ENCODE results near the gene SORCS2. TPM values are rescaled to one million over a fixed set of nuclear protein-coding genes. Genes with fewer than 3 reads are reported as not detected.

The SORCS2 gene
- total RNA-seq, 1 donor from 2014 or later: 7.2 TPM

DNA sequence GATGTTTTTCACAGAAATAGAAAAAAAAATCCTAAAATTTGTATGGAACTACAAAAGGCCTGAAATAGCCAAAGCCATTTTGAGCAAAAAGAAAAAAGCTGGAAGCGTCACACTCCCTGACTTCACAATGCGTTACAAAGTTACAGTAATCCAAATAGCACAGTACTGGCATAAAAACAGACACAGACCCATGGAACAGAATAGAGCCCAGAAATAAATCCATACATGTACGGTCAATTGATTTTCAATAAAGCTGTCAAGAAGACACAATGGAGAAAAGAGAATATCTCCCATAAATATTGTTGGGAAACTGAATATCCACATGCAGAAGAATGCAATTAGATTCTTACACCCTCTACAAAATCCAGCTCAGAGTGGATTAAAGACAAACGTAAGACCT lies 539.1 kb downstream of the SORCS2 start:
- Histone ChIP-seq H3K27ac (no peak overlapping the region), H3K27me3 (no peaks in the 10 kb centered on the region), H3K4me3 (no peak overlapping the region), H3K9me3 (no peaks in the 10 kb centered on the region), H3K36me3 (no peaks in the 10 kb centered on the region), H3K4me1 (no peaks in the 10 kb centered on the region)
- intact Hi-C loops (cut with DNase I): no loop called here
- TF ChIP-seq, protein P1, sequence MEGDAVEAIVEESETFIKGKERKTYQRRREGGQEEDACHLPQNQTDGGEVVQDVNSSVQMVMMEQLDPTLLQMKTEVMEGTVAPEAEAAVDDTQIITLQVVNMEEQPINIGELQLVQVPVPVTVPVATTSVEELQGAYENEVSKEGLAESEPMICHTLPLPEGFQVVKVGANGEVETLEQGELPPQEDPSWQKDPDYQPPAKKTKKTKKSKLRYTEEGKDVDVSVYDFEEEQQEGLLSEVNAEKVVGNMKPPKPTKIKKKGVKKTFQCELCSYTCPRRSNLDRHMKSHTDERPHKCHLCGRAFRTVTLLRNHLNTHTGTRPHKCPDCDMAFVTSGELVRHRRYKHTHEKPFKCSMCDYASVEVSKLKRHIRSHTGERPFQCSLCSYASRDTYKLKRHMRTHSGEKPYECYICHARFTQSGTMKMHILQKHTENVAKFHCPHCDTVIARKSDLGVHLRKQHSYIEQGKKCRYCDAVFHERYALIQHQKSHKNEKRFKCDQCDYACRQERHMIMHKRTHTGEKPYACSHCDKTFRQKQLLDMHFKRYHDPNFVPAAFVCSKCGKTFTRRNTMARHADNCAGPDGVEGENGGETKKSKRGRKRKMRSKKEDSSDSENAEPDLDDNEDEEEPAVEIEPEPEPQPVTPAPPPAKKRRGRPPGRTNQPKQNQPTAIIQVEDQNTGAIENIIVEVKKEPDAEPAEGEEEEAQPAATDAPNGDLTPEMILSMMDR (IDR thresholded peaks at IDR 0.05): no peak
- ATAC-seq (no peak), DNase-seq (no peak)

DNA sequence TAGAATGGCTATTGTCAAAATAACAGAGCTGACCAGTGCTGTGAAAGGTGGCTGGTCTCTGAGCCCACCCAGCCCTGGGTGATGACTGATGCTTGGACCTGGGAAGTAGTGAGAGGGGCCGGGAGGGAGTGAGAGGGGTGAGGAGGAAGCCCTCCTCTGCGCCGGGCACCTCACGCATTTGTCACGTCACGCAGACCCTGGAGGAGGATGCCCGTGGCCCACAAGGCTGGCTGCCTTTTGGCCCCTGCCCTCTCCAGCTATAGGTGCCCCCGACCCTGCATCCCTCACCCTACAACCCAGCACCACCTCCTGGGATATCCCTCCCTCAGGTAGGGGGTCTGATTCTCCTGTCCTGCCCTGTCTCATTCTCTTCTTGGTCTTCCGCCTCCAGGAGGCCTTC lies 539.9 kb downstream of the SORCS2 start:
- ATAC-seq (no peak), DNase-seq (no peak)
- no peaks in the 10 kb centered on the region for H3K27me3 ChIP-seq
- H3K4me1 ChIP-seq: no peaks in the 10 kb centered on the region
- intact Hi-C loops (cut with DNase I): no loop called here
- H3K27ac ChIP-seq: no peak overlapping the region
- H3K36me3 ChIP-seq: no peaks in the 10 kb centered on the region
- TF ChIP-seq, protein P1 (IDR thresholded peaks at IDR 0.05): no peak
- no peak overlapping the region for H3K4me3 ChIP-seq
- H3K9me3 ChIP-seq: no peaks in the 10 kb centered on the region

- Histone ChIP-seq H3K9me3 (no peaks in the 10 kb centered on the region), H3K36me3 (no peaks in the 10 kb centered on the region), H3K27ac (no peak overlapping the region), H3K27me3 (no peaks in the 10 kb centered on the region), H3K4me1 (no peaks in the 10 kb centered on the region), H3K4me3 (no peak overlapping the region)
- intact Hi-C loops (cut with DNase I): no loop called here
- DNase-seq (no peak), ATAC-seq (no peak)
- TF ChIP-seq, protein P1 (IDR thresholded peaks at IDR 0.05): no peak
Observed at GRCh38 chr4:7733201-7733600, 540.9 kb downstream of the SORCS2 start.

DNA sequence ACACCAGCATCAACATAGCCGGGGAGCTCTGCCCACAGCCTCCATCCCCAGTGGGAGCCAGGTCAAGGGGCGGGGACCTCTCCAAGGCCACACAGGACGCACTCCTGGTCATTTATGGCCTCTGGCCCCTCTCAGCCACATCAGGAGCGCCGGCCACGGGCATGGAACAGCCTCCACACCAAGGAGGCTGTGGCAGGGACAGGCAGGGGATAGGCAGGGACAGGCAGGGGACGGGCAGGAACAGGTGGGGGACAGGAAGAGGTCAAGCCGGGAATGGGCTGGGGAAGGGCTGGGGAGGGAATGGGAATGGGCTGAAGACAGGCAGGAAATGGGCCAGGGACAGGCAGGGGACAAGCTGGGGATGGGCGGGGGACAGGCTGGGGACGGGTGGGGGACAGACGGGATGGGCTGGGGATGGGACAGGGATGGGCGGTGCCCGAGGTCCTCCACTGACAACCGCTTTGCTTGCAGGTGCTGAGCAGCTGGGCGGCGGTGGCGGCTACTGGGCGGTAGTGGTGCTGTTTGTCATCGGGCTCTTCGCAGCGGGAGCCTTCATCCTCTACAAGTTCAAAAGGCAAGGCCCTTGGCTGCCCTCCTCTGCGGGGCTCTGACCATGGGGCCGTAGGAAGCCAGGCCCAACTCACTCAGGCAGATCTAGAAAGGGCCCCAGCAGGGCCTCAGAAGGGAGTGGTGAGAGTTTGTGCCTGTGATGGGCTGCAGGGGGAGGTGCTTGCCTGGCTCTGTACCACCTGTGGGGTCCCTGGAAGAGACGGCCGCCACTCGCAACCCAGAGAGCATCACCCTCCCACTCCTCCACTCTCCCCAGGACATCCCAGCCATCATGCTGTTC lies 541.7 kb downstream of the SORCS2 start:
- no peak overlapping the region for H3K4me3 ChIP-seq
- H3K27ac ChIP-seq: no peak overlapping the region
- intact Hi-C loops (cut with DNase I): no loop called here
- H3K27me3 ChIP-seq: no peaks in the 10 kb centered on the region
- no peak for DNase-seq
- TF ChIP-seq, protein P1 (IDR thresholded peaks at IDR 0.05): no peak
- no peaks in the 10 kb centered on the region for H3K9me3 ChIP-seq
- no peak for ATAC-seq
- H3K4me1 ChIP-seq: no peaks in the 10 kb centered on the region
- no peaks in the 10 kb centered on the region for H3K36me3 ChIP-seq

DNA sequence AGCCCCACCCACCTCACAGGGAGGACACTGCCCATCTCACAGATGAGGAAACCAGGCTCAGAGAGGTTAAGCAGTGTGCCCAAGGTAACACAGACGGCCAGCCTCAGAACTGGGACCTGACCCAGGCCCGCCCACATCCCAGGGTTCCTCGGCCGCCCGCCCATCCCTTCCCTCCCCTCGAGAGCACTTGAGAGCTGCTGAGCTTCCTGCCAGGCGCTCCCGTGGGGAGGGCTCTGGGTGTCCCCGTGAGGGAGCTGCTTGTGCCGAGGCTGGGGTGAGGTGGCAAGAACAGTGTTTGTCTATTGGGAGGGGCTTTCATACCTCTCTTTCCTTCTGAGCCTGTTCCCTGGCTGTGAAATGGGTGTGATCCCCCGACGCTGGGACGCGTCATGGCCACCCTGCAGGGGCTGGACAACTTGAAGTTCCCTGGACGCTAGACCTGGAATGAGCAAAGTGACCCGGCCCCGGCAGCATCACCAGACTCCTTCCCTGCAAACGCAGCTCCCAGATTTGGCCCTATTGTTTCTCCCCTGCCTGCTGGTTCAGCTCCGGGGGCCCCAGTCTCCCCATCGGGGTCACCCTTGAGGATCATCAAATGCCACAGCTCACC lies 542.4 kb downstream of the SORCS2 start:
- peak; percentile 83 for ATAC-seq
- peak; percentile 89 for DNase-seq
- Histone ChIP-seq H3K4me3 (no peak overlapping the region), H3K9me3 (no peaks in the 10 kb centered on the region), H3K27ac (no peak overlapping the region), H3K27me3 (no peaks in the 10 kb centered on the region), H3K36me3 (no peaks in the 10 kb centered on the region), H3K4me1 (no peaks in the 10 kb centered on the region)
- intact Hi-C loops (cut with DNase I): no loop called here
- TF ChIP-seq, protein P1 (IDR thresholded peaks at IDR 0.05): no peak
